ENCODE results near the gene SERPINE1.

SERPINE1 gene

DNA sequence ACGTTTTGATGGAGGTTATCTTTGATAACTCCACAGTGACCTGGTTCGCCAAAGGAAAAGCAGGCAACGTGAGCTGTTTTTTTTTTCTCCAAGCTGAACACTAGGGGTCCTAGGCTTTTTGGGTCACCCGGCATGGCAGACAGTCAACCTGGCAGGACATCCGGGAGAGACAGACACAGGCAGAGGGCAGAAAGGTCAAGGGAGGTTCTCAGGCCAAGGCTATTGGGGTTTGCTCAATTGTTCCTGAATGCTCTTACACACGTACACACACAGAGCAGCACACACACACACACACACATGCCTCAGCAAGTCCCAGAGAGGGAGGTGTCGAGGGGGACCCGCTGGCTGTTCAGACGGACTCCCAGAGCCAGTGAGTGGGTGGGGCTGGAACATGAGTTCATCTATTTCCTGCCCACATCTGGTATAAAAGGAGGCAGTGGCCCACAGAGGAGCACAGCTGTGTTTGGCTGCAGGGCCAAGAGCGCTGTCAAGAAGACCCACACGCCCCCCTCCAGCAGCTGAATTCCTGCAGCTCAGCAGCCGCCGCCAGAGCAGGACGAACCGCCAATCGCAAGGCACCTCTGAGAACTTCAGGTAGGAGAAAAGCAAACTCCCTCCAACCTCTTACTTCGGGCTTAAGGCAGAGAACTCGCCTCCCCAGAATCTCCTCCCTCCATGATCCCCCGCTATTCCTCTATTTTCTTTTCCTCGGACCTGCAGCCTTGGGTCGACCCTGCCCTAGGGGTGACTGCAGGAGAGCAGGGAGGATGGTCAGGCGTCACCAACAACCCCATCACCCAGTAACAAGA is at the start of gene SERPINE1:
Gene SERPINE1 (plus strand): TSS at position 454 of the 809 bp plus-strand sequence. CDS start 1,290 bp downstream, outside the sequence.
- TF ChIP-seq, protein P1, sequence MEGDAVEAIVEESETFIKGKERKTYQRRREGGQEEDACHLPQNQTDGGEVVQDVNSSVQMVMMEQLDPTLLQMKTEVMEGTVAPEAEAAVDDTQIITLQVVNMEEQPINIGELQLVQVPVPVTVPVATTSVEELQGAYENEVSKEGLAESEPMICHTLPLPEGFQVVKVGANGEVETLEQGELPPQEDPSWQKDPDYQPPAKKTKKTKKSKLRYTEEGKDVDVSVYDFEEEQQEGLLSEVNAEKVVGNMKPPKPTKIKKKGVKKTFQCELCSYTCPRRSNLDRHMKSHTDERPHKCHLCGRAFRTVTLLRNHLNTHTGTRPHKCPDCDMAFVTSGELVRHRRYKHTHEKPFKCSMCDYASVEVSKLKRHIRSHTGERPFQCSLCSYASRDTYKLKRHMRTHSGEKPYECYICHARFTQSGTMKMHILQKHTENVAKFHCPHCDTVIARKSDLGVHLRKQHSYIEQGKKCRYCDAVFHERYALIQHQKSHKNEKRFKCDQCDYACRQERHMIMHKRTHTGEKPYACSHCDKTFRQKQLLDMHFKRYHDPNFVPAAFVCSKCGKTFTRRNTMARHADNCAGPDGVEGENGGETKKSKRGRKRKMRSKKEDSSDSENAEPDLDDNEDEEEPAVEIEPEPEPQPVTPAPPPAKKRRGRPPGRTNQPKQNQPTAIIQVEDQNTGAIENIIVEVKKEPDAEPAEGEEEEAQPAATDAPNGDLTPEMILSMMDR (IDR thresholded peaks at IDR 0.05; ENCODE audit: unreplicated experiment in 3 of 3) = peak in 1 of 3 experiments; percentile 15
- Mint-ChIP-seq H3K36me3 (ENCODE audit: low read depth) (no peaks in the 10 kb centered on the region), H3K27me3 (ENCODE audit: low read depth) (peaks cover 23% of the 10 kb centered on the region), H3K4me1 (peaks cover 43% of the 10 kb centered on the region), H3K27ac (peak within 1 kb of the TSS; percentile 49 to 90 (median 90)), H3K4me3 (peak within 1 kb of the TSS; percentile 63 to 80 (median 78)), H3K9me3 (no peaks in the 10 kb centered on the region)

DNA sequence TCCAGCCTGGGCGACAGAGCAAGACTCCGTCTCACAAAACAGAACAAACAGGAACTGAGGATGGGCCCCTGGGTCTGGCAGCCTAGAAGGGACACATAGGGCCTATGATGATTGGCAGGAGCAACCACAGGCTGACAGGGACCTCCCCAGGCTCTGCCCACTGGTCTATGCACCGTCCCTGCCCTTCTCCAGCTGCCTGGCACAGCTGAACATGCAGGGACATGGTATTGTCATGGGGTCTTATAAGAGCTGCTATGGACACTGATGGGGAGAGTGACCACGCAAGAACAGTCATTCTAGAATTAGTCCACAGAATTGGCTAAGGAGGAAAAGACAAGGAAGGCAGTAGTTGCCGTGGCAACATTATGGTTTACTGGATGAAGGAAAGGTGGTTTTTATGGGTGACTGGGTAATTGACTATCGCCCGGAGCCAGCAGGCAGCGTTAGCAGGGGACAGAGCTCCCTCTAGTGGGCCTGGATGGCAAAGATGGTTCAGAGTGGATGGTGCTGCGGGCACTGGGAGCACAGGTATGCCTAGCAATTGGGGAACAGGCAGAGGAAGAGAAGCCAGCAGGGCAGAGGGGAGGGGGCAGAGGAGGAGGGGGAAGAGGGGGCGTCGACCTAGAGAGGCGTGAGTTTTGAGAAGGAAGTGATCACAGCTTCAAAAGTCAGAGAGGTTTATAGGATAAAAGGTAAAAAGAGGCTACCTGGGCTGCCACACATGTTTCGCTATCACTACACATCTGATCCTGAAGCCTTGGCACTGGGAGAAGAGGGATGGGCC is 49.4 kb upstream of the SERPINE1 start:
- Mint-ChIP-seq H3K4me1 (no peaks in the 10 kb centered on the region), H3K36me3 (ENCODE audit: low read depth) (no peaks in the 10 kb centered on the region), H3K9me3 (peaks cover 2% of the 10 kb centered on the region), H3K4me3 (no peak overlapping the region), H3K27ac (no peak overlapping the region), H3K27me3 (ENCODE audit: low read depth) (peaks cover 16% of the 10 kb centered on the region)
- TF ChIP-seq, protein P1 (IDR thresholded peaks at IDR 0.05; ENCODE audit: unreplicated experiment in 3 of 3) = peak; percentile 83 to 88 (median 84)

DNA sequence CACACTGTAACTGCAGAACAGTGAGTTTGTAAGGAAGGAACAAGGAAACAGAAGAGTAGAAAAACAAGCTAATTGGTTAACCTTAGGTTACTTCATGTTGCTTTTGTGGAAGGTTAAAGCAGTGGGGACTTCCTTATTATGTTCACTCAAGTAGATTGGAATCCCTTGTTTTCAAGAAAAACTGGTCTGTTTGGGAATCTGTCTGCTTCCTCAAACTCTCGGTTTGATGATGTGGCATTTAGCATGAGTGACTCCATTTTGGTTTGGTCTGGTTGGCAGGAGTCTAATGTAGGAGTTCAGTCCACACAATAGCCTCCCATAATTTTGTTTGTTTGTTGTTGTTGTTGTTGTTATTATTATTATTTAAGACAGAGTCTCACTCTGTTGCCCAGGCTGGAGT is 45.5 kb upstream of the SERPINE1 start:
- Mint-ChIP-seq H3K4me3 (peak overlapping the region in 1 of 3 experiments; percentile 8), H3K36me3 (ENCODE audit: low read depth) (no peaks in the 10 kb centered on the region), H3K9me3 (peaks cover 2% of the 10 kb centered on the region), H3K27me3 (ENCODE audit: low read depth) (peaks cover 7% of the 10 kb centered on the region), H3K4me1 (peaks cover 14% of the 10 kb centered on the region), H3K27ac (no peak overlapping the region)
- TF ChIP-seq, protein P1 (IDR thresholded peaks at IDR 0.05; ENCODE audit: unreplicated experiment in 3 of 3) = no peak

DNA sequence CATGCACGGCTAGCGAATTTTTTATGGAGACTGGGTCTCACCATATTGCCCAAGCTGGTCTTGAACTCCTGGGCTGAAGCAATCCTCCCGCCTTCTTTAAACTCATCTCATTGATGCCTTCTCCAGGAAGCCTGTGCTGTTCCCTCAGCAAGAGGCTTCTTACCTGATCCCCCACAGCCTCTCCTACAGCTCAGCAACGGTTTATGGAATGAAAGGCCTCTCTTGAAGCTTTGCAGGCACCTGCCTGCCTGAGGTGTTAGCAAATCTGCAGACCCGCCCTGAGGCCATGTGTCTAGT is 42.1 kb upstream of the SERPINE1 start:
- Mint-ChIP-seq H3K4me1 (peaks cover 14% of the 10 kb centered on the region), H3K4me3 (peak overlapping the region; percentile 93 to 95 (median 94)), H3K27me3 (ENCODE audit: low read depth) (peaks cover 7% of the 10 kb centered on the region), H3K9me3 (peaks cover 2% of the 10 kb centered on the region), H3K27ac (peak overlapping the region; percentile 97 to 98 (median 98)), H3K36me3 (ENCODE audit: low read depth) (peaks cover 10% of the 10 kb centered on the region)
- TF ChIP-seq, protein P1 (IDR thresholded peaks at IDR 0.05; ENCODE audit: unreplicated experiment in 3 of 3) = no peak

DNA sequence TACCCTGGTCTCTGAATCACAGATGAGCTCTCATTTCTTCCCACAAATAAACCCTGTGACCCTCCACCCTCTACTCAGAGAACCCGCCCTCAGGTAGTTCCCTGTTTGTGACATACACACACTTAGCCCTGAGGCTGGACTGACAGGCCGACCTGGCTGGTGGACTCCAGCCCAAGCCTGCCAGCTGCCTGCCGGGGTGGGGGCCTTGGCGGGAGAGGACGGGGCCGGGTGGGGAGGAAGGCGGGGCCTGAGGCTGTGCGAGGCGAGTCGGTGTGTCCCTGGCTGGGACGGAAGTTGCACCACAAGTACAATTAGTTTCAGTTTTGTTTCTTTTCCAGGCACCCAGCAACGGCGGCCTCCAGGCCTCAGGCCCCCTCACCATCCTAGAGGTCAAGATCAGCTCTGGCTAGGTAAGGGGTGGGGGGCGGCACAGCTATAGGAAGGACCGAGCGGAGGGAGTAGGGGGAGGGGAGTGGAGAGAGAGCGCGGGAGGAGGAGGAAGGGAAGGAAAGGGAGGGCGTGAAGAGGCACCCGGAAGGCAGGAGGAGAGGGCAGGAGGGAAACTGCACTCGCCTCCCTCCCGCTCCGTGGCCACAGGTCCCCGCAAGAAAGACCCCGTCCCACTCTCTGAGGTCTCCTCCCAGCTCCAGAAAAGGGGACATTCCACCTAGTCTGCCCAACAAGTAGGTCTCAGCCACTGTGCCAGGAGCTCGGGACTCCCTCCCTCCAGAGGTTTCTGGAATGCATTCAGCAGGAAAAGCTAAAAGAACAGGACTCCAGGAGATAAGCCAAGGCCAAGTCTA is 41.5 kb upstream of the SERPINE1 start, which contains the start of gene TRIM56:
Gene TRIM56 (plus strand): TSS at position 320 of the 803 bp plus-strand sequence. CDS start 1,832 bp downstream, outside the sequence.
- Mint-ChIP-seq H3K4me1 (peaks cover 14% of the 10 kb centered on the region), H3K4me3 (peak within 1 kb of the TSS; percentile 93 to 95 (median 94)), H3K27ac (peak within 1 kb of the TSS; percentile 97 to 98 (median 98)), H3K27me3 (ENCODE audit: low read depth) (peaks cover 4% of the 10 kb centered on the region), H3K36me3 (ENCODE audit: low read depth) (peaks cover 11% of the 10 kb centered on the region), H3K9me3 (peaks cover 2% of the 10 kb centered on the region)
- TF ChIP-seq, protein P1 (IDR thresholded peaks at IDR 0.05; ENCODE audit: unreplicated experiment in 3 of 3) = no peak
